DMS53 treated with DMSO at 0.1 percent for 48 hours (cell line): ENCODE measurements around the gene FMO4.
"Not testable (repeated sequence)": the region's sequence is repeated elsewhere in the genome, so short reads cannot be mapped to it uniquely, and the experiment has no call there.

Experiments used
- DNase-seq: peaks from one replicate; lab custom pipeline; 2025; ENCODE audit not compliant: unreplicated experiment; lab: John Stamatoyannopoulos, UW

Gene FMO4

GRCh38 chr1:171384496-171384895 is 70.5 kb downstream of the FMO4 start:
- DNase-seq: no peak

- DNase-seq: no peak
Observed at GRCh38 chr1:171389171-171389570, 75.2 kb downstream of the FMO4 start.

- DNase-seq: not testable (repeated sequence)
Observed at GRCh38 chr1:171390740-171391139, 76.8 kb downstream of the FMO4 start.
